OCI-LY3 (cell line): ENCODE results near the gene MCF2L2.
A peak's percentile ranks its signal among the peaks of the same experiment; 100 is the strongest.

Experiments used
- H2AFZ ChIP-seq: fragments of 200-600, 300-600 bp; shearing (Covaris generic); 2 replicates; pipeline ENCODE4 v1.6.0; 2014; ENCODE audit warnings: antibody characterized with exemption, low read depth, low read length
- H3K27ac ChIP-seq: fragments of 200-600, 300-600 bp; sonication (generic); 2 replicates; pipeline ENCODE4 v1.5.1; 2014; ENCODE audit warnings: mild to moderate bottlenecking, low read length, moderate library complexity, mixed read lengths
- H3K27me3 ChIP-seq: fragments of 200-600, 300-600 bp; sonication (generic); 2 replicates; pipeline ENCODE4 v1.6.1; 2014; ENCODE audit warnings: low read depth, low read length, mixed read lengths
- H3K36me3 ChIP-seq: fragments of 200-600, 300-600 bp; sonication (generic); replicated peaks from 2 replicates; pipeline ENCODE3; 2014; ENCODE audit warnings: low read depth, low read length, mixed read lengths
- H3K4me1 ChIP-seq: fragments of 300-600, 200-600 bp; sonication (generic); 2 replicates; pipeline ENCODE4 v1.6.1; 2014; ENCODE audit warnings: low read length, mixed read lengths
- H3K4me2 ChIP-seq: fragments of 200-600, 300-600 bp; sonication (generic); 2 replicates; pipeline ENCODE4 v1.6.1; 2014; ENCODE audit warnings: low read length, mixed read lengths
- H3K4me3 ChIP-seq: fragments of 300-600, 200-600 bp; sonication (generic); 2 replicates; pipeline ENCODE4 v1.5.1; 2014; ENCODE audit warnings: antibody characterized with exemption, mild to moderate bottlenecking, low read length, moderate library complexity
- H3K79me2 ChIP-seq: fragments of 300-600, 200-600 bp; shearing (Covaris generic); 2 replicates; pipeline ENCODE4 v1.6.1; 2014; ENCODE audit warnings: mild to moderate bottlenecking, low read length, mixed read lengths
- H3K9ac ChIP-seq: fragments of 300-600, 200-600 bp; shearing (Covaris generic); 2 replicates; pipeline ENCODE4 v1.6.0; 2014; ENCODE audit warnings: mild to moderate bottlenecking, low read length, moderate library complexity
- H3K9me3 ChIP-seq: fragments of 200-600, 300-600 bp; shearing (Covaris generic); 2 replicates; pipeline ENCODE4 v1.6.1; 2014; ENCODE audit warnings: low read length, mixed read lengths; ENCODE audit not compliant: insufficient read depth
- H4K20me1 ChIP-seq: fragments of 200-600, 300-600 bp; sonication (generic); 2 replicates; pipeline ENCODE4 v1.6.1; 2016; ENCODE audit warnings: low read length, mixed read lengths; ENCODE audit not compliant: insufficient read depth
- CTCF ChIP-seq: fragments of 200-600, 300-600 bp; sonication (generic); IDR thresholded peaks from 2 replicates; pipeline ENCODE4 v1.5.1; 2014; ENCODE audit warnings: antibody characterized with exemption, low read length, low read depth
- EZH2phosphoT487 ChIP-seq: fragments of 200-600 bp; shearing (Covaris generic); IDR thresholded peaks from 2 replicates; pipeline ENCODE4 v1.6.1; 2018; ENCODE audit warnings: antibody characterized with exemption, mixed run types, low read depth

The MCF2L2 gene

GRCh38 chr3:183158551-183159006, 269.8 kb downstream of the MCF2L2 start:
- no peak overlapping the region for H3K9ac ChIP-seq
- peaks cover 29% of the 10 kb centered on the region for H3K4me1 ChIP-seq
- H3K4me2 ChIP-seq = peak overlapping the region; percentile 58
- H3K27me3 ChIP-seq = peaks cover 81% of the 10 kb centered on the region
- H4K20me1 ChIP-seq = peaks cover 75% of the 10 kb centered on the region
- TF ChIP-seq CTCF (no peak), EZH2phosphoT487 (no peak)
- H3K79me2 ChIP-seq = no peaks in the 10 kb centered on the region
- H2AFZ ChIP-seq = no peak overlapping the region
- H3K4me3 ChIP-seq = 0 out of 2 replicates have a peak overlapping the region, but pooled peaks have one; percentile 19
- H3K9me3 ChIP-seq = no peaks in the 10 kb centered on the region
- H3K36me3 ChIP-seq = no peaks in the 10 kb centered on the region
- H3K27ac ChIP-seq = no peak overlapping the region

DNA sequence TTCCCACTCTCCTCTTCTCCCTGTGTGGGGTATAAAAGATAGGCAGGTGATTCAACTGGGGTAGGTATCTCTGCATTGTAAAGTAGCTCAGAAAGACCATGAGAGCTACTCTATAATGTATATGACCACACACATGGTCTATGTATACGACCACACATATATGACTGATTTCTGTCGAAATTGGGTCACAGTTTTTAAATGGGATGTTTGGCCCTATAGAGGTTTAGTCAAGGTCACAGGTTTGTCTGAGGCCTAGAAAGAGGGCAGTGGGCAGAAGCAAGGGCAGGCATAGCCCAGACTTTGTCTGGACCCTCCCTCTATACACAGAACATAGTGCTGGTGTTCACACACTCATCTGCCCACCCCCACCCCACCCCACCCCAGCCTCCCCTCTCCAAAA, 270.3 kb downstream of the MCF2L2 start:
- TF ChIP-seq EZH2phosphoT487 (no peak), CTCF (no peak)
- no peak overlapping the region for H2AFZ ChIP-seq
- H3K4me1 ChIP-seq = peaks cover 29% of the 10 kb centered on the region
- H3K9me3 ChIP-seq = no peaks in the 10 kb centered on the region
- H3K36me3 ChIP-seq = no peaks in the 10 kb centered on the region
- no peak overlapping the region for H3K27ac ChIP-seq
- no peak overlapping the region for H3K9ac ChIP-seq
- no peaks in the 10 kb centered on the region for H3K79me2 ChIP-seq
- H3K27me3 ChIP-seq = peaks cover 84% of the 10 kb centered on the region
- no peak overlapping the region for H3K4me3 ChIP-seq
- no peak overlapping the region for H3K4me2 ChIP-seq
- H4K20me1 ChIP-seq = peaks cover 79% of the 10 kb centered on the region

DNA sequence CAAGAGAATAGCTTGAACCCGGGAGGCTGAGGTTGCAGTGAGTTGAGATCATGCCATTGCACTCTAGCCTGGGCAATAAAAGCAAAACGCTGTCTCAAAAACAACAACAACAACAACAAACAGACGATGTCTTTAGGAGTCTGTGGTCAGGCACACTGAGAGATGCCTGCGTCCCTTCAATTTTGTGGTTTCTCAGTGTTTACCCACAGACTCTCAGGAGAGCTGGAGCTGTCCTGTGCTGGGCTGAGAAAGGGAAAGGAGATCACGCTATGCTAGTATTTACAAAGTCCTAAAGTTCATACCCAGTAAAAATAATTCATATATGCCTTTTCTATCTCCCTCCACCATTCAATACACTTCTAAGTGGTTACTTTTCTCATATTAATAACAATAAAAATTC, 272.2 kb downstream of the MCF2L2 start:
- Histone ChIP-seq H3K36me3 (no peaks in the 10 kb centered on the region), H3K9ac (no peak overlapping the region), H2AFZ (no peak overlapping the region), H3K4me1 (peaks cover 23% of the 10 kb centered on the region), H3K9me3 (no peaks in the 10 kb centered on the region), H3K27ac (no peak overlapping the region), H3K27me3 (peaks cover 87% of the 10 kb centered on the region), H3K4me3 (no peak overlapping the region), H4K20me1 (peaks cover 79% of the 10 kb centered on the region), H3K79me2 (no peaks in the 10 kb centered on the region), H3K4me2 (no peak overlapping the region)
- no peak for TF ChIP-seq CTCF
- no peak for TF ChIP-seq EZH2phosphoT487

GRCh38 chr3:183155499-183155898, 272.9 kb downstream of the MCF2L2 start:
- peaks cover 72% of the 10 kb centered on the region for H4K20me1 ChIP-seq
- H3K4me2 ChIP-seq = no peak overlapping the region
- H3K79me2 ChIP-seq = no peaks in the 10 kb centered on the region
- no peak for TF ChIP-seq EZH2phosphoT487
- TF ChIP-seq CTCF = no peak
- no peaks in the 10 kb centered on the region for H3K36me3 ChIP-seq
- H3K9me3 ChIP-seq = no peaks in the 10 kb centered on the region
- H3K4me3 ChIP-seq = no peak overlapping the region
- no peak overlapping the region for H2AFZ ChIP-seq
- no peak overlapping the region for H3K9ac ChIP-seq
- H3K4me1 ChIP-seq = peaks cover 23% of the 10 kb centered on the region
- H3K27me3 ChIP-seq = peaks cover 88% of the 10 kb centered on the region
- H3K27ac ChIP-seq = no peak overlapping the region
